GM18858 (cell line): Measurements from ENCODE around the gene EFNA2.
"Not testable (repeated sequence)": the region's sequence is repeated elsewhere in the genome, so short reads cannot be mapped to it uniquely, and the experiment has no call there.

Experiments
- ATAC-seq: cut with Tn5 transposase; IDR thresholded peaks from one replicate; pipeline ENCODE4 v1.9.1; 2021; ENCODE audit not compliant: unreplicated experiment

EFNA2 gene

DNA sequence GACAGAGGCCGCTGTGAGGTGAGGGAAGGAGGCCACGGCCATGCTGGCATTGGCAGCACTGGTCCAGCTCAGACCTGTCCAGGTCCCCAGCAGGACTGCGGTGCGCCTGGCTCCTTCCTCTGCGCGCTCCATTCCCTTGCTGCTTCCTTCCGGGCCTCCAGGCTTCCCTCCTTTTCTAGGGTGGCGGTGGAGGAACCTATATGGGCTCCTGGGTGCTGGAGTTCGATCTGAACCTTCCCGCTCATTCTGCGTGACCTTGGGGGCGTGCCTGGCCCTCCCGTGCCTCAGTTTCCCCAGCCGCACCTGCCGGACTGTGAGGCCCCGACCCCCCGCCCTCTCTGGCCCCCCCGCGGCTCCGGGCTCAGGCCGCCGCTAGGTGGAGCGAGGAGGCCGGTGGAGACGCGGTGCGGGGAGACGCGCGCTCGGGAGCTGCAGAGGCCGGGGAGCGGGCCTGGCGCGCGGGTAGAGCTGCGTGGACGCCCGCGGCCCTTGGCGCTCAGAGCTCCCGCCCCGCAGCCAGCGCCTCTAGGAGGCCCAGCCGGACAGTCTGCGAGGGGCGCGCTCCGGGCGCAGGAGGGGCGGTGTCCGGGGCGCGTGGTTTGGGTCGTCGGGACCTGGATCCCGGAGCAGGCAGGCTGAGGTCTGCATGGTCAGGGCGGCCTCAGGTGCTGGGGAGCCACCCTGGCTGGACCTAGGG, 29.9 kb downstream of the EFNA2 start:
- no peak for ATAC-seq

DNA sequence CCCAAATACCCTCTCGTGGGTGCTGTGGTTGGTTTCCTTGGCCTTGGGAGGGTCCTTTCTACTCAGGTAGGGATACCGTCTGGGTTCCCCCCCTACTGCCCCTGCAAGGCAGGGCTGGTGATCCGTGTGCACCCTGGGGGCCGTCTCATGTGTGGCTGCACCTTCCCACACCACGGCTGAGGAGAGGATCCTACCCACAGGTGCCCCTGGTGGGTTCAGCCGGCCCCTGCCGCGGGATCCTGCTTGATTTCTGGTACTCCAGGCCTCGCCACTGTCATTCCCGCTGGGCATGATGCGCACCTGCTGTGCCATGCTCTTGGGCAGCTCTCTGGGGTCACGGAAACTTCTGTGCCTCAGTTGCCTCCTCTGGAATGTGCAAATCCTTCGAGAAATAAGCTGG, 30.8 kb downstream of the EFNA2 start:
- no peak for ATAC-seq

DNA sequence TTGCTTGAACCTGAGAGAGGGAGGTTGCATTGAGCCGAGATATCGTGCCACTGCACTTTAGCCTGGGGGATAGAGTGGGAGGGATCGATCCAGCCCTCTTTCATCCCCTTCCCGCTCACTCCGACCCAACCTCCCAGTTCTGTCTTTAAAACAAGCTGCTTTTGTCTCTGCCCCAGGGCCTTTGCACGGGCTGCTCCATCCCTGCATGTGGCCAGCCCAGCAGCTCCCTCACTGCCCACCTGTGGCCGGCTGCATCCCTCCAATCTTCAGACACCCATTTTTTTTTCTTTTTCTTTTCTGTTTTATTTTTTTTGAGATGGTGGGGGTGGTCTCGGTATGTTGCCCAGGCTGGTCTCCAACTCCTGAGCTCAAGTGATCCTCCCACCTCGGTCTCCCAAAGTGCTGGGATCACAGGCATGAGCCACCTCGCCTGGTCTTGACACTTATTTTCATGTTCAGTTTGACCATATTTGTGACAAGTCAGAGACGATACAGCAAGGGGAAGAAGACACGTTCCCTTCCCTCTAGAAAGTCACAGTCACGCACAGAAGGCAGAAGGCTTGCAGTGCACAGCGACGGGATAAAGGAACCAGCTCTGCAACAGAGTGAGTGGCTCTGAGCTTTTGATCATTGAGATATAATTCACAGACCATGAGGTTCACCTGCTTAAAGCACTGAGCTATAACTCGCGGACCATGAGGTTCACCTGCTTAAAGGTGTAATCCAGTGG, 31.8 kb downstream of the EFNA2 start:
- no peak for ATAC-seq

DNA sequence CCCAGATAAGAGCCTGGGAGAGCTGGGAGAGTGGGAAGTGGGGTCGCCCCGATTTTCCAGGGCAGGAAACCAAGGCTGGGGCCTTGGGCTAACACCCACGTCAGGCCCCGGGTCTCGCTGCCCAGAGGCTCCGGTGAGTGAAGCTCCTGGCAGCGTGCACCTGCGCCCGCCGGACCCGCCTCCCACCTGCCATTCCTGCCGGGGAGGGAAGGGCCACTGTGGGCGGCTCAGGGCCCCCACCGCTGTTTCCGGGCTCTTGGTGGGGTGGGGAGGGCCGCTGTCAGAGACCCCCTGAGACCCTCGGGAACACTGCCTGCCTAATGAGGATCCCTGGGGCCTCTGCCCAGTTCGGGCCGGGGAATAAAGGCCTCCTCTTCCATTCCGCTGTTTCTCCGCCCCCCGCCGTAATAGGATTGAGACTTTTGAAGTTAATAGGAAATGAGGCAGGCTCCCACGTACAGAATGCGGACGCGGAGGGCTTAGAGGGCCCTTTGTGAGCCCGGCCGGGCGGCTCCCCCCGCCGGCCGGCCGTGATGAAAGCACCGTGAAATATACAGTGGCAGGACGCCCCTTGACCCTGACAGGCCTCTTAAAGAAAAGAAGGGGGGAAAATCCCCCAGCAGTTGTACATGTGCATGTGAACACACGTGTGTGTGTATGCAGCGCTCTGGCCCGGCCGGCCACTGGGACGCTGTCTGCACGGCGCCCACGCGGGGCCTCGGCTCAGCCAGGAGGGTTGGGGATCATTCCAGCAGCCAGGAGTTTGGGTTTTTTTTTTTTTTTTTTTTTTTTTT, 33.2 kb downstream of the EFNA2 start:
- ATAC-seq = no peak

DNA sequence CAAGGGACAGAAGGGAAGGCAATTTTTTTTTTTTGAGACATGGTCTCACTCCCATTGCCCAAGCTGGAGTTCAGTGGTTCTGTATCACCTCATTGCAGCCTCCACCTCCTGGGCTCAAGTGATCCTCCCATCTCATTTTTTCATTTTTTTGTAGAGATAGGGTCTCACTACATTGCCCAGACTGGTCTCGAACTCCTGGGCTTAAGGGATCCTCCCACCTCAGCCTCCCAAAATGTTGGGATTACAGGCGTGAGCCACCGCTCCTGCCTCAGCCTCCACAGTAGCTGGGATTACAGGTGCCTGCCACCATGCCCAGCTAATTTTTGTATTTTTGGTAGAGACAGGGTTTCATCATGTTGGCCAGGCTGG, 34.6 kb downstream of the EFNA2 start:
- ATAC-seq = not testable (repeated sequence)

DNA sequence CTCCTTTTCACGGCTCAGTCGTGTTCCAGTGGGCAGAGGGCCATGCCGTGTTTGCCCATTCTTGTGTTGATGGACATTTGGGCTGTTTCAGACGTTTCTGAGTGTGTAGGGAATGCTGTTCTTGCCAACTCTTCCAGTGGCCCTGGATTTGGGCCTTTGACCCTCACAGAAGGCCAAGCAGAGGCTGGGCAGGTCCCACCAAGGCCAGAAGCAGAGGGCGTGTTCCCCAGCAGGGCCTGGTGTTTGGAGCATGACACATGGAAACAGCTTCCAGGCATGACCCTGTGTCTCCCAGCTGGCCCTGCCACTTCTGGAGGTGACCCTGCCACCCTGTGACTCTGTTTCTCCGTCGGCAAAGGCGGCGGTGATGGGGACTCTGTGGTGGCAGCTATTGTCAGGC, 35.9 kb downstream of the EFNA2 start:
- no peak for ATAC-seq

DNA sequence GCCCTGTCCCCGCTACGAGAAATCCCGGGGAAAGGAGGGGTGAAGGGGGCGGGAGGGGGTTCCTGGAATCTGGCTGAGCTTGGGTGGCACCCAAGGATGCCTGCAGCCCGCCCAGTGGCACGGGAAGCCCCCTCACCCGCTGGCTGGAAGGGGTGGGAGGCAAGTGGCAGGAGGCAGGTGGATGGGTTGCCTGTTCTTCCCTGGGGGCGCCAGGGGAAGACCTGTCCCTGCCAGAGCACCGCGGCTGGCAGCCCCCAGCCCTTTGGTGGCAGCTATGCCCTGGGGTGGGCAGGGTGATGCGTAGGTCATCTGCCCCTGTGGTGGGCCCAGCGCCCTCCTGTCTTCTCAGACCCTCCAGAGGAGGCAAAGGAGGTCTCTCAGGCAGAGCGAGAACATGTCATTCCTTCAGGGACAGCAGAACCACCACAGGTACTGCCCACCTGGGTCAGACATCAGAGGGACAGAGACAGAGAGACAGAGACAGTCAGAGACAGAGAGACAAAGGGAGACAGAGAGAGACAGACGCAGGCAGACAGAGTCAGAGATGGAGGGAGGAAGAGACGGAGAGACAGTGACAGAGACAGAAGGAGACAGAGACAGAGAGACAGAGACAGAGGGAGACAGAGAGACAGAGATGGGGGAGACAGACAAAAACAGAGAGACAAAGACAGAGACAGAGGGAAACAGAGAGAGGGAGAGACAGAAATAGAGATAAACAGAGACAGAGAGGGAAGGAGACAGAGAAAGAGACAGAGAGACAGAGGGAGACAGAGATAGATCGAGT, 36.7 kb downstream of the EFNA2 start:
- ATAC-seq = no peak

DNA sequence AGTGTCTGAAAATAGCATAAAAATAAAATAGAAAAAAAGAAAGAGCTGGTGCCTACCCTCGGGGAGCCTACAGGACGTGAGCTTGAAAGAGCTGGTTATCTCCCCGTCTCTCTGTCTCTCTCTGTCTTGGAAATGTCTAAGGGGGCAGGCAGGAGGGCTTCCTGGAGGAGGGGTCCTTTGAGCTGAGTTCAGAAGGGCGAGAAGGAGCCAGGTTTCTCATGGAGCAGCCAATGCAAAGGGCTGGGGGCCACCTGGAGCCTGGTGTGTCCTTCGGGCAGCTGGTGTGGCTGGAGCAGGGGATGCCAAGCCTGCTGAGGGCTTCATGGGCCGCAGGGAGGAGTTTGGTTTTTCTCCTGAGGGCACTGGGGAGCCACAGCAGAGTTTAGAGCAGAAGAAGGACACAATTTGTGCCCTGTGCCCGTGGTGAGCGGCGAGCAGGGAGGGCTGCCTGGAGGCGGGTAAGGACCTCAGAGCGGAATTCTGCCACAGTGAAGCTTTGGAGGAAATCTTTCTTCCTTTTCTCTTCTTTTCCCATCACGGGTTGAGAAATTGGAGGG, 38.7 kb downstream of the EFNA2 start:
- ATAC-seq = no peak

DNA sequence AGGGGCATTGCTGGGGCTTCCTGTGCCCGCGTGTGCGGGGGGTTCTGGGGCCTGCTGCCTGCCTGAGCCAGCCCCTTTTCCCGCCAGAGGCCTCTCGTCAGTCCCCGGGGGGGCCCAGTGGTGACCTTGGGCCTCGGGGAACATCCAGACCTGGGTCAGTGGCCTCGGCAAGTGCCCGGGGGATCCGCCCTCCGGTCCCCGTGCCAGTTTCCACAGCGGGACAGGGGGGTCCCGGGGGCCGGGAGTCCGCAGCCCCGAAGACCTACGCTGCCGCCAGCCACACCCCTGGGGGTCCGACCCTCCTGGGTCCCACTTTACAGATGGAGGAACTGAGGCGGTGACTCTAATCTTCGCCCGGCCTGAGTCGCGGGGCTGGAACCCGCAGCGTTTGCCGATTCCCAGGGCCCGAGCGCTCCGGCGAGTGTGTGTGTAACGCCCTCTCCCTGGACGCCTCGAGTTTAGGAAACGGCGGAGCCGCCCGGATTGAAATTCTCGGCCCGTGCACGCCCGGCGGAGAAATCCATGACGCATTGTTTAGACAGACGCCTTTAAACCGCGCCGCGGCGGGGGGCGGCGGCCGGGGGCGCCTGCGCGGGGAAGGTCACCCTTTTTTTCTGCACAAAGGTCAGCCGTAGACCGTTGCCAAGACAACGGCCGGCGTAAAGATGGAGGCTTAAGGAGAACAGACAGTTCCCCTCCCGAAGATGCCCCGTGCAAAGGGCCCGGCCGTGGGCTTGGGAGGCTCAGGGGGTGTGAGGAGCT, 39.3 kb downstream of the EFNA2 start:
- no peak for ATAC-seq

DNA sequence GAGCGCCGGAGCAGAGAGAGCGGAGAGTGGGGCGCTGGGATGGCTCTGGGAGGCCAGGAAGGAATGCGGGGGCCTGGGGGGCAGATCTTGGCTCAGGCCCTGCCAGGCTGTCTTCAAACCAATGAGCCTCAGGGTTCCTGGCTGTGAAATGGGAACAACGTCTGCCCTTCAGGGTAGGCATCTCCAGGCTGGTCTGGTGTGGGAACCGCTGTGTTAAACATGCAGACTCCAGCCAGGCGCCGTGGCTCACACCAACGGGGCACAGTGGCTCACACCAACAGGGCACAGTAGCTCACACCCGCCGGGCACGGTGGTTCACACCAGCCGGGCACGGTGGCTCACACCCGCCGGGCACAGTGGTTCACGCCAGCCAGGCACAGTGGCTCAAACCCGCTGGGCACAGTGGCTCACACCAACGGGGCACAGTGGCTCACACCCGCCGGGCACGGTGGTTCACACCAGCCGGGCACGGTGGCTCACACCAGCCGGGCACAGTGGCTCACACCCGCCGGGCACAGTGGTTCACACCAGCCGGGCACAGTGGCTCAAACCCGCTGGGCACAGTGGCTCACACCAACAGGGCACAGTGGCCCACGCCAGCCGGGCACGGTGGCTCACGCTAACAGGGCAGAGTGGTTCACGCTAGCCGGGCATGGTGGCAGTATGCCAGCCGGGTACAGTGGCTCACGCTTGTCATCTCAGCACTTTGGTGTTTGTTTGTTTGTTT, 40.1 kb downstream of the EFNA2 start:
- no peak for ATAC-seq

DNA sequence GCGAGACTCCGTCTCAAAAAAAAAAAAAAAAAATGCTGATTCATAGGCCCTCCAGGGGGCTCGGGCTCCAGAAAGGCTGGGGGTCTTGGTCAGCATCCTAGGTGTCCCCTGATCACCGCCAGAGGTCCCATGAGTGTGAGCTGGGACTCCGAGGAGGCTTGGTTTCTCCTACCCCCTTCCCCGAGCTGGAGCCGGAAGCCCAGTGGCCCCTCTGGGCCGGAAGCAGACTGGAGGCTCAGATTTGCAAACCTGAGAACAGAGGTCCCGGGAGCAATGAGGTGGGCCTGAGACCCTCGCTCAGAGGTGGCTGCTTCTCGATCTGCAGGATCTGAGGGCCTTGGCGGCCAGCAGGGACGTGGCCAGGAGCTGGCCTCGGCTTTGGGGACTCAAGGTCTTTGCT, 41.5 kb downstream of the EFNA2 start:
- ATAC-seq = no peak

DNA sequence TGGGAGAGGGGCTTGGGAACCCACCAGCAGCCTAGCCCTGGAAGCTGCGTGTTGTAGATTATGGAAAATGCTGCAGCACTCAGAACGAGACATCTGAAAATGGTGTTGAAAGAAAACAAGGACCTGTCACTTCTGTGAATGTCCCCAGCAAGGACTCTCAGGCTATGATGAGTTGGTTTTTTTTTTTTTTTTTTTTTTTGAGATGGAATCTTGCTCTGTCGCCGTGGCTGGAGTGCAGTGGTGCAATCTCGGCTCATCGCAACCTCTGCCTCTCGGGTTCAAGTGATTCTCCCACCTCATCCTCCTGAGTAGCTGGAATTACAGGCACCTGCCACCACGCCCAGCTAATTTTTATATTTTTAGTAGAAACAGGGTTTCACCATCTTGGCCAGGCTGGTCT, 46.5 kb downstream of the EFNA2 start:
- not testable (repeated sequence) for ATAC-seq

DNA sequence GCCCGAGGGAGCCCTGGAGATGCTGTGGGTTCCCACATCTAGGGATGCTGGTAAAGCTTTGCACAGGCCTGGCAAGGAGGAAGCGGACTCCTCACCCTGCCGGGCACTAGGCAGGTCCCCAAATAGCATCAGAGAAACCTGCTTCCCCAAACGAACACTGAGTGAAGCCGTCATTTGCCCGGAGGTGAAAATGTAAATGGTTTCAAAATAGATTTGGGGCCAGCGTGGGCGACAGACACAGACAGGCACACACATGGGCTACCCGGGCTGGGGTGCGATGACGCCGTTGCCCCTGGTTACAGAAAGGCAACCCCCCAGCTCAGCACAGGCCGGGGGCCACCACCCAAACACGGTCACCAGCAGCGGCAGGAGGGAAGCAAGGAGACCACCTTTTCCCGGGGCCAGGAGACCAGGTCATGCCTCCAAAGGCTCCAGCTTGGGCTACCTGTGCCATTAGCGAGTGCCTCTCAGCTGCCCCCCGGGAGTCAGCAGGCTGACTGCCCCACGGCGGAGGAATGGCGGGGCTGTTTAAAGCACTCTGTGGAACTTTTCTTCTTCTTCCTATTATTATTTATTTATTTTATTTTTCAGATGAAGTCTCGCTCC, 50.5 kb downstream of the EFNA2 start:
- ATAC-seq = no peak

DNA sequence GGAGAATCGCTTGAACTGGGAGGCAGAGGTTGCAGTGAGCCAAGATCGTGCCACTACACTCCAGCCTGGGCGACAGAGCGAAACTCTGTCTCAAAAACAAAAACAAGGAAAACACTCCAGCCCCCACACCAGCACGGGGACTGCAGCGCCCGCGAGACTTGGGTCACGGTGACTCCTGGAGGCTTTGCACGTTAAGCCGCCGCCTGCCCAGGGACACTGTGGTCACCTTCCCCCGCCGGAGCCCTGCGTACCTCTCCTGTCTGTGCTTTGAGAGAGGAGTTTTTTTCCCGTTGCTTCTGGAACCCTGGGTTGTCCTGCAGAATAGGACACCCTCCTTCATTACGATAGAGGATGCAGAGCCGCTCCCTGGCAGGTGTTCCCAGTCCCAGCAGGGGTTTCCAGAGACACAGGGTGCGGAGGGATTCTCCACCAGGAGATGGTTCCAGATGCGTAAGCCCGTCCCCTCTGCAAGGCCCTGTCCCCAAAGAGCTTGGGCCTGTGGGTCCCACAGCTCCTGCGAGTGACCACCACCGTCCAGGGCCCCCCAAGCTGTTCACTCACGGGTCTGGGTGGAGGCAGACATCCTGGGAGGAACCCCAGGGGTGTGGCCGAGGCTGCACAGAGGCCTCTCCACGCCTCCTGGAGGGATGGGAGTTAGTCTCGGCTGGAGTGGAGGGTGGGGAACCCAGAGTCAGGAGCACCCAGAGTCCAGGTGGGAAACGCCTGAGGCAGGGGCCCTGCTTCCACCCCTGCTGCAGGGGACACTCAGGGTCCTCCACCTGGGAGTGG, 55.2 kb downstream of the EFNA2 start:
- ATAC-seq = no peak

DNA sequence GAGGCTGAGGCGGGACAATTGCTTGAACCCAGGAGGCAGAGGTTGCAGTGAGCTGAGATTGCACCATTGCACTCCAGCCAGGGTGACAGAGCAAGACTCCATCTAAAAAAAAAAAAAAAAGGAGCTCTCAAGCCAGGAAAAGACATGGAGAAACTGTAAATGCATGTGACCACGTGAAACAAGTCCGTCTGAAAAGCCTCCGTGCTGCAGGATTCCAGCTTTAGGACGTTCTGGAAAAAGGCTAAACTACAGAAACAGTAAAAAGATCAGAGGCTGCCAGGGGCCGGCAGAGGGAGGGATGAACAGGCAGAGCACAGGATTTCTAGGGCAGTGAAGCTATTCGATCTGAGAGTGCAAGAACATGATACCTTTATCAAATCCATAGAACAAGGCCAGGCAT, 57.4 kb downstream of the EFNA2 start:
- ATAC-seq = no peak

DNA sequence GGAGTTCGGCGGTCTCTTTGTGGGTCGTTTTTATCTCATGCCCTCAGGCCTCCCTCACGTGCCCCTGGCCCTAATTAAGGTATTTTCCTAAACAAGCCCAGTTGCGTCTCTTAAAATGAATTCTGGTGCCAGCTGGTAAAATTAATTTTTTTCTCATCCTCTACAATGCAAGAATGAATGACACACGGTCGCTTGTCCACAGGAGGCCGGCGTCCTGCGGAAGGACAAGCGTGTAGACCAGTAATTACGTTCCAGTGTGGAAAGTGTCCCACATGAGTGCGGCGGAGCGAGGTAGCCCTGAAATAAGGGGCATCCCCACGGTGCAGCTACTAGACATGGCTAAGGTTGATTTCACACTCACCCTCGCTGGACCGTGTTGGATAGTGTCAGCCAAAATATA, 63.5 kb downstream of the EFNA2 start:
- no peak for ATAC-seq

DNA sequence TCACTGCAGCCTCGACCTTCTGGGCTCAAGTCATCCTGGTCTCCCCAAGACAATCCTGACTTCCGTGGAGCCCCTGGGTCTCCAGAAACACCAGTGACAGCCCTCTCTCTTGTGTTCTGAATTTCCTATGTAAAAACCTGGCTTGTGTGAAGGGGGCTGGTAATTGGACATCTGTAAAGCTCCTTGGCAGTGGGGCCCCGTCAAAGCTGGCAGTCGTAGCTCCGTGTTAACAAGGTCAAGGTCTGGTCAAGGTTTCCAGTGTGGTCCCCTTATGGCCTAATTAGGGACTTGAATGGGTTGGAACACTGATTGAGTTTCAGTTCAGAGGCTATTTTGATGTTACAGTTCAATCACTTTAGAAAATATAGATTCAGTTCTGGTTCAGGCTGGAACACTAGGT, 65.2 kb downstream of the EFNA2 start:
- ATAC-seq = no peak
